Thymus (tissue), 11 donors: ENCODE measurements around the gene FNDC3A. TPM values are rescaled to one million over a fixed set of nuclear protein-coding genes. Genes with fewer than 3 reads are reported as not detected.

Source experiments
- DNase-seq, 9 donors: peaks; one replicate each; pipeline ENCODE4 v3.0.0-alpha.2; 2013; ENCODE audit warnings: low spot score in 9 of 9, low read depth in 6 of 9, missing footprints in 1 of 9
- H3K27ac ChIP-seq, 2 donors: one replicate each; pipeline ENCODE4 v1.5.1; 2013; ENCODE audit warnings: control low read depth in 1 of 2, low read depth in 1 of 2, low read length in 1 of 2, mild to moderate bottlenecking in 1 of 2, moderate library complexity in 1 of 2
- H3K27me3 ChIP-seq, 2 donors: one replicate each; pipeline ENCODE4 v1.5.1; 2013; ENCODE audit warnings: low read length in 1 of 2; ENCODE audit not compliant: control insufficient read depth in 2 of 2, insufficient read depth in 1 of 2
- H3K36me3 ChIP-seq, 2 donors: one replicate each; pipeline ENCODE4 v1.5.1; 2013; ENCODE audit warnings: low read length in 1 of 2, mild to moderate bottlenecking in 1 of 2, moderate library complexity in 1 of 2; ENCODE audit not compliant: control insufficient read depth in 2 of 2, insufficient read depth in 2 of 2
- H3K4me1 ChIP-seq, 2 donors: one replicate each; pipeline ENCODE4 v1.5.1; 2013; ENCODE audit warnings: low read length in 2 of 2; ENCODE audit not compliant: control insufficient read depth in 2 of 2, insufficient read depth in 2 of 2
- H3K4me3 ChIP-seq, 2 donors: one replicate each; pipeline ENCODE4 v1.5.1; 2013; ENCODE audit warnings: low read length in 2 of 2, control low read depth in 1 of 2, mild to moderate bottlenecking in 1 of 2
- H3K9me3 ChIP-seq, 2 donors: one replicate each; pipeline ENCODE4 v1.5.1; 2013; ENCODE audit warnings: low read length in 1 of 2, mild to moderate bottlenecking in 1 of 2; ENCODE audit not compliant: control insufficient read depth in 2 of 2, insufficient read depth in 1 of 2
- WGBS: extraction: QIAGEN DNeasy Blood & Tissue Kit; methylation state at CpG from one replicate; pipeline ENCODE4 v1.1.7; 2013; 5-methylcytosine and 5-hydroxymethylcytosine counted together
- polyA plus RNA-seq: library from polyadenylated mRNA; stranded (reverse); fragments of 200-250 nt; gene quantifications from one replicate; pipeline ENCODE4 v1.2.3, GENCODE V29; 2013
- total RNA-seq: library from RNA; stranded (reverse); fragments of 120-200 nt; gene quantifications from one replicate; pipeline ENCODE4 v1.2.4, GENCODE V29; 2013
- donor health status: healthy.

The FNDC3A gene
- total and polyA plus RNA-seq, 2 donors = 28.0 to 28.5 TPM

- no peaks in the 10 kb centered on the region for H3K27me3 ChIP-seq
- H3K4me3 ChIP-seq = no peak overlapping the region
- no peaks in the 10 kb centered on the region for H3K4me1 ChIP-seq
- 96% methylated on average over 1 of the region's 1 CpG for WGBS
- DNase-seq = no peak
- no peak overlapping the region for H3K27ac ChIP-seq
- no peaks in the 10 kb centered on the region for H3K9me3 ChIP-seq
- no peaks in the 10 kb centered on the region for H3K36me3 ChIP-seq
Observed at GRCh38 chr13:48945626-48946025, 30.1 kb upstream of the FNDC3A start.

GRCh38 chr13:48946163-48946562, 29.5 kb upstream of the FNDC3A start:
- 97% methylated on average over 2 of the region's 2 CpGs for WGBS
- Histone ChIP-seq H3K27me3 (no peaks in the 10 kb centered on the region), H3K9me3 (no peaks in the 10 kb centered on the region), H3K4me1 (no peaks in the 10 kb centered on the region), H3K27ac (no peak overlapping the region), H3K4me3 (no peak overlapping the region), H3K36me3 (no peaks in the 10 kb centered on the region)
- no peak for DNase-seq

GRCh38 chr13:48949566-48950500, 25.9 kb upstream of the FNDC3A start:
- Histone ChIP-seq H3K36me3 (no peaks in the 10 kb centered on the region), H3K27ac (no peak overlapping the region), H3K27me3 (no peaks in the 10 kb centered on the region), H3K4me3 (no peak overlapping the region), H3K4me1 (no peaks in the 10 kb centered on the region), H3K9me3 (no peaks in the 10 kb centered on the region)
- 73% methylated on average over 4 of the region's 4 CpGs for WGBS
- DNase-seq = no peak

- Histone ChIP-seq H3K27me3 (no peaks in the 10 kb centered on the region), H3K4me3 (no peak overlapping the region), H3K4me1 (no peaks in the 10 kb centered on the region), H3K9me3 (no peaks in the 10 kb centered on the region), H3K36me3 (no peaks in the 10 kb centered on the region), H3K27ac (no peak overlapping the region)
- no peak for DNase-seq
- WGBS = 93% methylated on average over 1 of the region's 1 CpG
Observed at GRCh38 chr13:48950501-48950875, 25.2 kb upstream of the FNDC3A start.

GRCh38 chr13:48954081-48954480, 21.6 kb upstream of the FNDC3A start:
- WGBS = 93% methylated on average over 6 of the region's 6 CpGs
- H3K27ac ChIP-seq = no peak overlapping the region
- DNase-seq = no peak
- no peaks in the 10 kb centered on the region for H3K9me3 ChIP-seq
- H3K4me1 ChIP-seq = no peaks in the 10 kb centered on the region
- no peak overlapping the region for H3K4me3 ChIP-seq
- H3K36me3 ChIP-seq = no peaks in the 10 kb centered on the region
- H3K27me3 ChIP-seq = no peaks in the 10 kb centered on the region

GRCh38 chr13:48955536-48955935, 20.2 kb upstream of the FNDC3A start:
- no peak for DNase-seq
- no peaks in the 10 kb centered on the region for H3K27me3 ChIP-seq
- no peak overlapping the region for H3K27ac ChIP-seq
- WGBS = 49% methylated on average over 2 of the region's 2 CpGs
- H3K36me3 ChIP-seq = no peaks in the 10 kb centered on the region
- H3K4me3 ChIP-seq = no peak overlapping the region
- H3K9me3 ChIP-seq = no peaks in the 10 kb centered on the region
- H3K4me1 ChIP-seq = no peaks in the 10 kb centered on the region

GRCh38 chr13:48961379-48961778, 14.3 kb upstream of the FNDC3A start:
- Histone ChIP-seq H3K9me3 (no peaks in the 10 kb centered on the region), H3K4me3 (no peak overlapping the region), H3K36me3 (no peaks in the 10 kb centered on the region), H3K27me3 (no peaks in the 10 kb centered on the region), H3K4me1 (no peaks in the 10 kb centered on the region), H3K27ac (no peak overlapping the region)
- WGBS = 91% methylated on average over 2 of the region's 2 CpGs
- no peak for DNase-seq

- no peaks in the 10 kb centered on the region for H3K4me1 ChIP-seq
- no peaks in the 10 kb centered on the region for H3K27me3 ChIP-seq
- no peak overlapping the region for H3K4me3 ChIP-seq
- H3K27ac ChIP-seq = no peak overlapping the region
- no peak for DNase-seq
- no peaks in the 10 kb centered on the region for H3K36me3 ChIP-seq
- no peaks in the 10 kb centered on the region for H3K9me3 ChIP-seq
- WGBS = 96% methylated on average over 4 of the region's 4 CpGs
Observed at GRCh38 chr13:48962281-48962680, 13.4 kb upstream of the FNDC3A start.

- no peaks in the 10 kb centered on the region for H3K4me1 ChIP-seq
- H3K27ac ChIP-seq = no peak overlapping the region
- DNase-seq = no peak
- 91% methylated on average over 2 of the region's 2 CpGs for WGBS
- H3K27me3 ChIP-seq = no peaks in the 10 kb centered on the region
- no peak overlapping the region for H3K4me3 ChIP-seq
- no peaks in the 10 kb centered on the region for H3K9me3 ChIP-seq
- H3K36me3 ChIP-seq = no peaks in the 10 kb centered on the region
Observed at GRCh38 chr13:48965736-48966135, 10.0 kb upstream of the FNDC3A start.
